HG03520 (cell line): Measurements from ENCODE around the gene REG1A.

ENCODE experiments used
- ATAC-seq: cut with Tn5 transposase; IDR thresholded peaks from one replicate; pipeline ENCODE4 v1.9.1; 2021; ENCODE audit warnings: mild to moderate bottlenecking, moderate library complexity; ENCODE audit not compliant: unreplicated experiment

The REG1A gene, protein sequence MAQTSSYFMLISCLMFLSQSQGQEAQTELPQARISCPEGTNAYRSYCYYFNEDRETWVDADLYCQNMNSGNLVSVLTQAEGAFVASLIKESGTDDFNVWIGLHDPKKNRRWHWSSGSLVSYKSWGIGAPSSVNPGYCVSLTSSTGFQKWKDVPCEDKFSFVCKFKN

DNA sequence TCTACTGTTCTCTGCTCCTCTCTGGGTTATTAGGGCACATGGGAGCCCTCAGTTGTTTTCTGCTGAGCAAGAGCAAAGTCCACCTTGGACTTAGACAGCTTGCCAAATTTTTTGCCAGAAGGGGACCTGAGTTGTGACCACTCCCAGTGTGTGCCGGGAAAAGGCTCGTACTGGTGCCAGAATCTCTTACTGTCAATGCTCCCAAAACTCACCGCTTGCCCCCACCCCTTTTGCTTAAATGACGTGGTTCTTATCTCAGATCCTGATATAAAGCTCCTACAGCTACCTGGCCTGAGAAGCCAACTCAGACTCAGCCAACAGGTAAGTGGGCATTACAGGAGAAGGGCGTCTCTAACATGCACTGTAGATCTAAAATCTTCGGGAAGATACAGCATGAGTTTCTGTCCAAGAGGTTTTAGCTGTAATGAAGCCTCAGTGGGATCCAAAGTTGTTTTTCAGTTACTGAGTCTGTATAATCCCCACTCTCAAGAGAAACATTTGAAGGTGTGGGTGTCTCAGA lies at the start of gene REG1A:
REG1A (plus strand) TSS at position 295 of the 520 bp plus-strand sequence. CDS start 374 bp downstream, outside the sequence.
- no peak for ATAC-seq

DNA sequence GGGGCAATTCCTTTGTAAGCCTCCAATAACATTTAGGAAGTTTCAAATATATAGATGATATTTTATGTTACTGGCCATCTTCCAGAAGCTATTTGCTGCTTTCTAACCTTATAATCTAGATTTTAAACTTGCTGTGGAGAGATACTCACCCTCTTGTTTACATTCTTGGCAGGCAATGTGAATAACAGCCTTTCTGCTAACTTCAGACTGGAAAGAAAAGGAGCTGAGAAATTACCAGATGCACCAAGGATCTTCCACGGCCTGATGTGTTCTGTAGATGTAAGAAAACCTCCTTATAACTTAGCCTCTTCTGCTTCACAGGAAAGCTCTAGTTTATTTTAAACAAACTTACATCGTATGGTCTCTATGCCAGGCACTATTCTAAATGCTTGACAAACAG lies 49.2 kb upstream of the REG1A start:
- ATAC-seq: no peak

DNA sequence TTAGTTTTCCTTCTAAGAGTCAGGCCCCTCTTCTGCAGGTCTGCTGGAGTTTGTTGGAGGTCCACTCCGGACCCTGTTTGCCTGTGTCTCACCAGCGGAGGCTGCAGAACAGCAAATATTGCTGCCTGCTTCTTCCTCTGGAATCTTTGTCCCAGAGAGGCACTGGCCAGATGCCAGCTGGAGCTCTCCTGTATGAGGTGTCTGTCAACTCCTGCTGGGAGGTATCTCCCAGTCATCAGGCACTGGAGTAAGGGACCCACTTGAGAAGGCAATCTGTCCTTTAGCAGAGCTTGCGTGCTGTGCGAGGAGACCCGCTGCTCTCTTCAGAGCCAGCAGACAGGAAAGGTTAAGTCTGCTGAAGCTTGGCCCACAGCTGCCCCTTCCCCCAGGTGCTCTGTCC lies 37.3 kb upstream of the REG1A start:
- no peak for ATAC-seq

DNA sequence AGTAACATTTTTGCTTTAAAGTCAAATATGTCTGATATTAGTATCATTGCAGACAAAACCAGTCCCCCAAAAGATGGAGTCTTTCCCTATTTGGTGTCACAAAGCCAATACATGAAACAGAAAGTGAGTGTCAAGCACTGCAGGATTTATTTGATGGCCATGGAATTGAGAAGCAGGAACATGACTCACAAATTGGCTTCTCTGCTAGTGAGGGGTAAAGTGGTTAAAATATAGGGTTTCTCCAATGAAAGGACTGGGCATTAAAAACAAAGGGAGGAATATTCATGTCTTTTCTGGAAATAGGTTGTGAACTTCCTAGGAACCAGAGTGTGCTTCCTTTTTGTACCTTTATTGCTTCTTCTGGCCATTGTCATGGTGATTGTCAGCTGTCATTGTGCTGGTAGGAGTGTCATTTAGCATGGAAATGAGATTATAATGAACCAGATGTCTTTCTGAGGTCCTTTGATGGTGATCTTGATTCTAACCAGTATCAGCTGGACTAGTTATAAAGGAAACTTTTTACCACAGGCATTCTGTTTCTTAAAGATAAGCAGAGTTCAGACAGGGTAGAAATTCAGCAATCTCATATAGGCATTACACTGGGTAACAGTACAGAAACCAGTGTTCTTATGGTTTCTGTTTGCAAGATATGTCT lies 36.6 kb upstream of the REG1A start:
- no peak for ATAC-seq

DNA sequence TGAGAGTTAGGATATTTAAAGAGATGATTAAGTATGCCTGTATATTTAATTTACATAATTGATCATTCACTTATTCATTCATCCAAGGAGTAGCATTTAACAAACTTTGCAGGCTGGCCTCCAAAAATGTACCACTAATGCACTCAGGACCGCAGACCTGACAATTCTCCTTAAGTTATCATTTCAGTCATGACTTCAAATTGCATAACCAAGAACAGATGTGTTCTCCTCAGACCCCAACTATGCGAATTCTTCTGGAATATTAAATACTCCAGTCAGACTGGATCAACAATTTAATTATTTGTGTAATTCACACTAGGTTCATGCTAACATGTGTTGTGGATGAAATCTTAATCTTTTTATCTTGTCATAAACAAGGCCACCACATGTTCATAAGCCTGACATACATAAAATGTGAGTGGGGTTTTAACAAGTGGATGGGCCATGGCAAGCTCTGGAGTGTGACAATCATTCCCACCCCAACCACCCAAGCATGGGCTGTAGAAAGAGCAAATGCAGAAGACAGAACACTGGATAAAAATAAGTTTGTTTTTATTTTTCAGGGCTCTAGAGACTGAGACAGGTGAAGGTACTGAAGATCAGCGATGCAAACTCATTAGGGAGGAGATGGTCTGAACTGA lies 35.7 kb upstream of the REG1A start:
- ATAC-seq: no peak

DNA sequence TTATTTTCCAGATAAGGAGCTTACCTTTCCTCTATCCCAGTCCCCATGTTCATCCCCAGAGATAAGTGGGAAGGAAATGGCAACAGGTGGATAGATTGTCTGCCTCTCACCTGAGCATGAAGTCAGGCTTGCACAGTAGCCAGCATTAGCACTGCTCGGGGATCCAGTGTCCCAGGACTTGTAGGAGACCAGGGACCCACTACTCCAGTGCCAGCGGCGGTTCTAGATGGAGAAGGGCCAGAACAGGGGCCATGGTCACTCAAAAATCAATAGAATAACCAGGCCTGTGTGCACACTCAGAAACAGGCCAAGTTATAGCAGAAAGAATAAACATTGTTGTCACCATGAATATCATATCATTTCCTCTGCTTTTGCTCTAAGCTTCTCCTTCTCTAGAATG lies 34.9 kb upstream of the REG1A start:
- ATAC-seq: no peak

DNA sequence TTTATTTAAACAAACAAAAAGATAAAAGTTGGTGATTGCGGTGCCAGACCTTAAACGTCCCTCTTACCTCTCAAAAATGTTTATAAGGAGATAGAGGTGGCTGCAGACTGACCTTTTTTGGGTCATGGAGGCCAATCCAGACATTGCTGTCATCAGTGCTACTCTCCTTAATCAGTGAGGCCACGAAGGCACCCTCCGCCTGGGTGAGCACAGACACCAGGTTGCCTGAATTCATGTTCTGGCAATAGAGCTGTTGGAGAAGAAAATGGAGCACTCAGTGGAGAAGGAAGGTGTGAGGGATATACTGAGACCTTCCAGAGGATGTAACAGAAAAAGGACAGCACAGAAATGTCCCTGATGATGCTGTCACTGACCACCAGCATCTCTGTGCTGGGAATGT lies 34.0 kb upstream of the REG1A start:
- ATAC-seq: no peak

DNA sequence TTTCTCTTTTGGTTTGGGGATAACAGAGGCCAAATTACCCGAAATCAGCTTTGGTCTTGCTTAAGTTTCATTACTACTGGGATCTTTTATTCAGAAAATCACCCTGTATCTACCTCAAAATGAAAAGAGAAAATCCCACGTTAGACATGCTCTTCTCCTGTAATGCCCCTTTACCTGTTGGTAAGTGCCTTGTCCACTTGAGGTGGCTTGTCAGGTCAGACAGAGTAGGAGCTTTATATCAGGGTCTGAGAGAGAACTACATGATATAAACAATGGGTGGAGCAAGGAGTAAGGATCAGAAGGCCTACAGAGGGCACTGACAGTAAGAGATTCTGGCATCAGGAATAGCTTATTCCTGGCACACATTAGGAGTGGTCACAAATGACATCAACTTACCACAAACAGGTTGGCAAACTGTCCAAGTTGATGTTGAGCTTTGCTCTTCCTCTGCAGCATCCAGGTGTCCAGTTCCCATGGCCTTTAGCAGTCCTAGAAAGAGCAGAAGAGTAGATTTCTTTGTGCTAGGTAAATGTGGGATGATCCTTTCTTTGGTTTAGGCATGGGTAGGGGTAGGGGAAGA lies 32.4 kb upstream of the REG1A start, which contains the start of gene REG1B:
REG1B (minus strand) TSS at position 209 of the 580 bp plus-strand sequence. CDS start 381 bp downstream, outside the sequence.
- no peak for ATAC-seq

DNA sequence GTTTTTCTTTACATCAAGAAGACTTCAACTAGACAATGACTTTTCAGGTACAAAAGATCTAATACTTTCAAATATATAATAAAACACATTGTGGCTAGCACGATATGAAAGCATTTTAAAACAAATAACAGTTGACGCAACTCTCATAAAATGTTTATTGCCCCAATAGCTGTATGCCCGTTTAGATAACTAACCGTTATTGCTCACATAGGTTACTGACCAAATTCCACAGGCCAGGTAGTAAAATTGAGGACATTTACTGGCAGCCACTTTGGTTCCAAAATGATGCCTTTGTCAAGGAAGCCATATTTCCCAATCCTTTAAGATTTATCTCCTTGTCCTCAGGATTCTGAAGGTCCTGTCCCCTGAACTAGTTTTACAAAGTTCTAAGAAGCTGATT lies 29.6 kb upstream of the REG1A start:
- no peak for ATAC-seq

DNA sequence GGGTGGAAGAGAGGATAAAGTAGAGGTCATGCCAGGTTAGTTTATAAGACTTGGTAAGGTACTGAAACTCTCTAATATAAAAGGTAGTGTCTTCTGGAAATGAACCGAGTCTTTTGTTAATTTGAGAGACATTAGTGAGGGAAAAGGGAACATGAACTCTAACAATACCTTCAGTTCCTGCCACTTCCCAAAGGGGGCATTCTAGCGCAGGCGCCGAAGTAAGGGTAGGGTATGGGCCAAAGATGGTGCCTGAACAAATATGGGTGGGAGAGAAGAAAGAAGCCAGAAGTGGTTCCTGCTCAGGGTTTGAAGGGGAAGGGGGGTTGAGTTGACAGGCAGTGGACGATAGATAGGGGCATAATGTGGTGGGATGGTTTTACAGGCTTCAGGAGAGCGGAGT lies 22.4 kb upstream of the REG1A start:
- ATAC-seq: no peak

DNA sequence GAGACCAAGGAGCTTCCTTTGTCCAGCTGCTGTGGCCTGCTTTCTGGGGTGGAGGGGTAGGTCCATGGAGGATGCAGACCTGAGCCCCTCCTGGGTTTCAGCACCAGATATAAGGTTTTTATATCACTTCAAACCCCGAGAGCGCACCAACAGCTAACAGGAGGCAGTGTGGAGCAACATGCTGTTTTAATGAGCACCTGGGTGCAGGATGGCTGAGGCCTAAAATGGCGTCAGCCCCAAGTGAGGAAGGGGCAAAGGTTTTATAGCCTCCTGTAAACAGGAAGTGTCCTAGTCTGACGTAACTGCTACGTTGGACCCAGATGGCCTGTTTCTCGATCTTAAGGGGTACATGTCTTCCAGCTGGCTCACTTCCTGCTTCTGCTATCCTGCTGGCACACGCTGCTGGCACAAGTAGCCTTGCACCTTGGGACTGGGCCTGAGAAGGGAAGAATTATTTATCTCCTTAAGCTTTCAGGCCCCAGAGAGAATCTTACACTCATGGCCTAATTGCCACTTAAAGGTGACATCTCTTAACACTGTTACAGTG lies 21.1 kb upstream of the REG1A start:
- no peak for ATAC-seq

DNA sequence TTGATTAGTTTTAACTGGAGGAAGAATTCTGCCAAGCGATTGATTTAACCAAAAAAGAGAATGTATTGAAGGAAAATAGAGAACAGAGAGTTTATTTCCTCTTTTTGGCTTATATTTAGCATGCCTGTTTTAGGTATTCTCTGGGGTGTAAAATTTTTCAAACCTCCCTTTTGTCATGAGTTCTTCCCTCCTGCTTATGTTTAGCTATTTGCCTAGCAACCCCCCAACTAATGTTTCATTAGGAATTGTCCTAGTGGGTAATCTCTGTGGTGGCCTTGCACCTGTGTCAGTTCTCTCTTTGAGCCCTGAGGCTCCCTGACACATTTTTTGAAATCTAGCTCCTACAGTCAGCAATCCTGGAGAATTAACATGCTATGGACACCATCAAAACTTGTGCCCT lies 20.0 kb upstream of the REG1A start:
- no peak for ATAC-seq

DNA sequence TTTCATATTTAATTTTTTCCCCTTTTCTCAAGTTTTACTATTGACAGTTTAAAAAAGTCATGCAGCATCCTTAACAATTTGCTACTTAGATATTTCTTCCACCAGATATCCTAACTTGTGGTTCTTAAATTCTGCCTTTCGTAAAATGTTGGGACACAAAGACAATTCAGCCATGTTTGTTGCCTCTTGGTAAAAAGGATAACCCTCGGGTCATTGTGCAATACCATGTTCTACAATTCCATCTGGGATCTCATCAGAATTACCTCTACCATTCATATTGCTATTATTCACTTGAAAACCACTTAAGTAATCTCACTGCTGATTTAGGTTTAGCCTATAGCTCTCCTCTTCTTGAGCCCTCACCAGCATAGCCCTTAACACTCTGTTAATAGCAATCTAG lies 19.3 kb upstream of the REG1A start:
- no peak for ATAC-seq

DNA sequence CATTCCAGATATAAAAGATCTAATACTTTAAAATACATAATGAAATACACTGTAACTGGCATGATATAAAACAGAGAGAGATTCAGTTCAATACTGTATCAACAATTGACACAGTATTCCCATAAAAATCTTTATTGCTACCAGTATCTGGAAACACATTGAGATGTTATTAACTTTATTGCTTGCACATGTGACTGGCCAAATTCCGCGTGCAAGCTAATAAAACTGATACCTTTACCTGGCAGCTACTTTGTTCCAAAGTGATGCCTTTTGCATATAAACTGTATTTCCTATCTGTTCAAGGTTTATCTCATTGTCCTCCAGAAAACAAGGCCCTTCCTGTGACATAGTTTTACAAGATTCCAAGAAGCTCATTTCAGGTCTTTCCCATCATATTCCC lies 17.1 kb upstream of the REG1A start:
- ATAC-seq: no peak

DNA sequence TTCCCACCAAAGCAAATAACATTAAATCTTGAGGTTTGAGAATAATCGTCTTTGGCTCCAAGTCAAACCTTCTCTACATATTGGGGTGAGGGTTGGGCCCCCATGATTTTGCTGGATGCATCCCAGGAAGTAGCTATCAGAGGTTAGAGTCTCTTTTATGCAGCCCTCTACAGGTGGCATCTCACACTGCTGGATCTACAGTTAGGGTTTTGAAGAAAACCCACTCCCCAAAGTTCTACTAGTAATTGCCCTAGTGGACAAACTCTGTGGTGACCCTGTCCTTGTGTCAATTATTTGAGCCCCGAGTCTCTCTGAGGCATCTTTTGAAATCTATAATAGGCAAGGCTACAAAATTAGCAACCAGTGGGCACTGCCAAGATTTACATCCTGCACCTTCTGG lies 15.0 kb upstream of the REG1A start:
- ATAC-seq: no peak

DNA sequence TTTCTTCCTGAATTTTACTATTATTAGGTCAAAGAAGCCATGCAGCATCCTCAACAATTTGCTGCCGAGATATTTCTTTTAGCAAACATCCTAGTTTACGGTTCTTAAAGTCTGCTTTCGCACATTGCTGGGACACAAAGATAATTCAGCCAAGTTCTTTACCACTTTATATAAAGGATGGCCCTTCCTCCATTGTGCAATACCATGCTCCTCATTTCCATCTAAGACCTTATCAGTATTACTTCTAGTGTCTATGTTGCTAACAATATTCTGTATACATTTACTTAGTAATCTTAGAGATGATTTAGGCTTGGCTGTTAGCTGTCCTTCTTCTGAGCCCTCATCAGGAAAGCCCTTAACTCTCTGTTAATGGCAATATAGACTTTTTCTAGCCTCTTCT lies 8.0 kb upstream of the REG1A start:
- no peak for ATAC-seq

DNA sequence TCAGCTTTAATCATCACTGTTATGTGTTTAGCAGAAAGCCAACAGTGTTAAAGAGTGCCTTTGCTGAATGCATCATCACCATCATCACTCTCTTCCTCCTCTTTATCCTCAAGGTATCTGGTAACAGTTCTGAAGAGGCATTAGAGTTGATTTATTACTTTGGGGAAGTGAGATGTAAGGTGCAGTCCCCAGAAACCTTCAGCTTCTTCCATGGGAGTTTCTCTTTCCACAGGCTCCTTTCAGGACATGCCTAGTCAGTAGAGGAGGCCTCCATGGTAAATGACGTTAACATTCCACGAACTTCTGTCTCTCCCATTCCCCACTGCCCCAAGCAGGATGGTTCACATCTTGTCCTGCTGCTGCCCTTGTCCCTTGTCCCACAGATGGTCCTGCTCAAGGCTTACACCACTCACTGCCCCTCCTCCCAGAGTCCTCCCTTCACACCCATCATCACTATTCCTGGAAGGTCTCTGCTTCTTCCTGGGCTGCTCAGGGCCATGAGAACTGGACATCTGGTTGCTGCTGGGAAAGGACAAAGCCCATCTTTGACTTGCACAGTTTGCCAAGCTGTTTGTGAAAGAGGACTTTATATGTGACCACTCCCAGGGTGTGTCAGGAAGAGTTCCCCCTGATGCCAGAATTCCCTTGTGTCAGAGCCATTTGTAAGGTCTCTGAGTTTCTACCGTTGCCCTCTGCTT lies 5.3 kb upstream of the REG1A start:
- ATAC-seq: no peak

DNA sequence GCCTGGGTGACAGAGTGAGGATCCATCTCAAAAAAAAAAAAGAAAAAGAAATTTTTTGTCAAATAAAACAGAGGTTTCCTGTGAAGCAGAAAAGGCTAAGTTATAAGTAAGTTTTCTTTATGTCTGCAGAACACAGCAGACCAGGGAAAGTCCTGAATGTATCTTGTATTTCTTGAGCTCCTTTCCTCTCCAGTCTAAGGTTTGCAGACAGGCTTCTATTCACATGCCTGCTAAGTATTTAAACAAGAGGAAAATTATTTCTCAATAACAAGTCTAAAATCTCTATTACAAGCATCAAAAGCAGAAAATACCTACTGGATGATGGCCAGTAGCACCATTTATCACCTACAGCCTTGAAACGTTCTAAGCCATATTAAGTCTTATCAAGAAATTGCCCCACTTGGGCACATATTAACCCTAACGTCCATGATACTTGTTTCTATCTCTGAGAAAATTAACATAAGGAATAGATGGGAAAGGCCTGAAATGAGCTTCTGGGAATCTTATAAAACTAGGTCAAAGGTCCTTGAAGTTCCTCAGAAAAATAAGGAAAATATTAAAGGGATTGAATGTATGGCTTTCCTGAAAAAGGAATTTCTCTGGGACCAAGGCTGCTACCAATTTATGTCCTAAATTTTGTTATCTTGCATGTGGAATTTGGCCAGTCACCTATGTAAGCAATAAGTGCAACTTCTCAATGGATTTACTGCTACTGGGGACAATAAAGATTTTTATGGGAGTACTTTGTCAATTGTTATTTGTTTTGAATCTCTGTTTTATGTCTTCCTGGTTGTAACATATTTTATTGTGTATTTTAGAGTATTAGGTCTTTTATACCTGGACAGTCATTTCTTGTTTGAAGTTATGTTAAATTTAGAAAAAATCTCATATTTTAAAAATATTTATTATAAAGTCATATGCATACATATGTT lies 3.0 kb upstream of the REG1A start:
- ATAC-seq: no peak

DNA sequence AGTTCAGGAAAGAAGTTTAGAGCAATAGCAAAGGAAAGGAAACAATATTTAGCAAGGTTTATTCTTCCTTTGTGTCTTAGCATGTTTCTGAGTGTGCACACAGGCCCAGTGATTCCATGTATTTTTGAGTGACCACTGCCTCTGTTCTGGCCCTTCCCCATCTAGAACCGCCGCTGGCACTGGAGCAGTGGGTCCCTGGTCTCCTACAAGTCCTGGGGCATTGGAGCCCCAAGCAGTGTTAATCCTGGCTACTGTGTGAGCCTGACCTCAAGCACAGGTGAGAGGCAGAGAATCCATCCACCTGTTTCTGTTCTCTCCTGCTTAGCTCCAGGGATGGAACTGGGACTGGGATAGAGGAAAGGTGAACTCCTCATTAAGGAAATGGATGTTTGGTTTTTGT lies 2.4 kb downstream of the REG1A start:
- ATAC-seq: no peak
